HL-60/S4 treated with phorbol 12-myristate 13-acetate at 8.2 ng/mL for 4 days and 3 days (cell line): ENCODE data around the gene FMN2.

ENCODE experiments used
- in situ Hi-C: fragments of 300-500 bp; cut with MboI; formaldehyde crosslinking; loops from 2 replicates; pipeline ENCODE4 v1.15.0; 2022; ENCODE audit warnings: low sequenced_read_pairs

Gene FMN2

DNA sequence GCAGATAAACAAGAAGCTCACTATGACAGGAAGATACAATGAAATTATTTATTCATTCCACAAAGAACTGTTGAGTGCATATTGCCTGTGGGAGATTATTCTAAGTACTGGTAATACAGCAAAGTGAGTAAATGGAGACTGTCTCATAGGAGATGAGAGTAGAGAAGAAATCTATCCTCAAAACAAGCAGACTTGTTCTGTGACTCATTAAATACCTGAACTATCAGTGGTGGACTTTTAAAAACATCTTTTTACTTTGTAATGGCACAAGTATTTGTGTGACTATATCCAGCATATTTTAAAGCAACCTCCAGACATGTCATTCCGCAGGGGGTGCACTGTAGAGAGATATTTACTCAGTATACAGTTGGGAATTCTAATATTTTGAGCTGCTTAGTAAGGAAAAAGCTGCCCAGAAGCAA is 259.2 kb downstream of the FMN2 start:
- in situ Hi-C loops: no loop called here

DNA sequence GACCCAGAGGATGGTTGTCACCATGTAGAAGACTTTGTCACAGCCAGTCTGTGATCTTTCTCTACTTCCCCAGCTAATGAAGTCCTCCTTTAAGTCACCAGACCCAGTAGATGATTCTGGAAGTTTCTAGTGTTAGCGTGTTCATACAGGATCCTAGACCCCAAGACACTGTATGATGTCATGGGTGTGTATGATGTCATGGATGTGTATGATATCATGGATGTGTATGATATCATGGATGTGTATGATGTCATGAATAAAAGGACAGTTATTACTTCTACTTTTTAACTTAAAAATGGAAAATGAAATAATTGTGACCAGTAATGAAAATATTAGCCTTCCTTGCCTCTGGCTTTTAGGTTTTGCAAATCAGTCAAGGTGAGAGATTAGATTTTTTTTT is 260.0 kb downstream of the FMN2 start:
- in situ Hi-C loops: no loop called here

DNA sequence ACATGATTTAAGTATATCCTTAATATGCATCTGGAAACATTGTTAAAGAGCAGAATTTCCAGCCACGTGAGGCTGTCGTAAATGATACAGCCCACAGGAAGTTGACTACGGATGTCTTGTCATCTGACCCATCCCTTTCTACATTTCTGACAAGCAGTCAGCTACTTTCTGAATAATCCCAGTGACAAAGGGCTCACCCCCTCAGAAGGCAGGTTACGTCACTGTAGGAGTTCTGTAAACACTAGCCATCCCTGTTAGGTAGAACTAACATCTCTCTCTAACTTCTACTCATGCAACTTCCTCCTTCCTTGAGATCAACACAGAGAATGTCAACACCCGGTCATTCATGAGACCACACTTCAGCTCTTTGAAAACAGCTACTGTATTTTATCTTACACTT is 261.1 kb downstream of the FMN2 start:
- in situ Hi-C loops: no loop called here

DNA sequence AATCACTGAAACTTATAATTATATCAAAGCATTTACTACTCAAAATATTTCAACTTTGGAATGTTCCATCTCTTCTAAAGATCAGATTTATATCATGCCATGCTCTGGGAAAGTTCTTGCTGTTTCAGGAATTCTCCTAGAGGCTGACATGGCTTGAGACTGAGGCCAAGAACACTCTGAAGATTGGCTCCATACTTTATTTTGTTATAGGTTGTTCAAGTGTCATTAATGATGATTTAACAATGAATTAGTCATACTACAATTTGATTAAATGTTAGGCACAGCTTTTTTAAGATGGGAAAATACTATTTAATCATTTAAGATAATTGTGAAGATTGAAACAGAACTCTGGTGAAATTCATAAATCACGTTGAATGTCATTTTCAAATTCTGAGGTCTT is 264.9 kb downstream of the FMN2 start:
- in situ Hi-C loops: no loop called here

DNA sequence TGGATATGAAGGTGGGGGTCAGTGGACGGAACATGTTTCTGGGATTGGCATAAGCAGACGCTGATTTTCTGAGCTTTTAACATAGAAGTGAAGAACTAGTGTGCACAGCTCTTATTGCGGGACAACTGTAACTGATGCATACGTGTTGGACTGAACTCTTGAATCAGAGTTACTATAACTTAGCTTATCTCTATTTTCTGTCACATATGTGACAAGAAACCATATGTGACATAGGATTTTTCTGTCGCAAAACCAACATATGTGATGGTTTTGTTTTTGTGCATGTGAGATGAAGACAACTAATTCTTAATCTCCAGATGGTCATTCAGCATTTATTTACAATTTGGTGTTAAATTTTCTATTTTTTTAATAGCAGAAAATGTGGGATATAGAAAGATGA is 270.4 kb downstream of the FMN2 start:
- in situ Hi-C loops: no loop called here

DNA sequence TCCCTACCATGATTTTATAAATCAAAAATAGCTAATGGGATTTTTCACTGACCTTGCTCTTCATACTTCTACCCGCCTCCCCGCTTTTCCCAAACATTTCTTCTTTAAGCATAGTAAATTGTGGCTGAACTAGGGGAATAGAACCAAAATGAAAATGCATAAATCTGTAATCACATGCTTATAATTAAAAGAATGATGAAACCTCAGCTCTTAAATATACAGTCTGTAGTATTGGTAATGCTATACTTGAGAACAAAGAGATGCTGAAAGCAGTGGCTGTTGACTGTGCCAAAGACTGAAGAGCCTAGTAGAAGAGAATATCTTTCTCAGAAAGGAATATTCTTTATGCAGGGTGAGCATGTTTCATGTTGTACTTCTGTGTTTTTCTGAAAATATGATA is 271.1 kb downstream of the FMN2 start:
- in situ Hi-C loops: no loop called here

DNA sequence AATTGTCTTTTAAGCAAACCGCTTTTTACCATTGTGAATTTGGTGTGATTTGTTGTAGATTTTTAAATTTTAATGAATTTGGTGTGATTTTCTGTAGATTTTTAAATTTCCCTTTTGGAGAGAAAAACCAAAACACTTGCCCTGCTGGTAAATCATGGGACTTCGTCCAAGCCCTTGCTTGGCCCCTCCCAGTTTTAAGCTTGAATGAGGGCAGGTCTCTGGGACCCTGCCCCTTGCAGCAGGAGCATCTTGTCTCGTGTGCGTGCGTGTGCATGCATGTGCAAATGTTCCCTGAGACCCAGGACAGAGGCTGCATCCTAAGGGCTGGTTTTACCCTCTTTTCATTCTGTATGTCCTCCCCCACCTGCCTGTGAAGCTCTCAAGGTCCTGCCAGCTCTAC is 271.6 kb downstream of the FMN2 start:
- in situ Hi-C loops: no loop called here

DNA sequence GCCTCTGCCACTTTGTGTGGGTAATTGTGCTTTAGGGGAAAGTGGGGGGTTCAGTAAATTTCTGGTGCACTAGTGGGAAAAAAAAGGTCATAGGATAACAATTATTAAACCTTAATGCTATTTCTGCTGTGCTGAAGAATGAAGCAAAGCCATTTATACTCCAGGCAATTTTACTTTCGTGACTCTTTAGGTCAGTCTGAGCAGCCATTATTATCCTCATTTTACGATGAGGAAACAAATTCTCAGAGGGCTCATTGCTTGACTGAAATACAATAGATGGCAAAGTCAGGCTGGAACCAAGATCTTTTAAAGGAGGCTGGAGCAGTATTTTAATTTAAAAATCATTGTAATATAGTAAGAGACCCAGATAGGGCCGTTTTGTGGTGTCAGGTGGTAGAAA is 272.2 kb downstream of the FMN2 start:
- in situ Hi-C loops: no loop called here

DNA sequence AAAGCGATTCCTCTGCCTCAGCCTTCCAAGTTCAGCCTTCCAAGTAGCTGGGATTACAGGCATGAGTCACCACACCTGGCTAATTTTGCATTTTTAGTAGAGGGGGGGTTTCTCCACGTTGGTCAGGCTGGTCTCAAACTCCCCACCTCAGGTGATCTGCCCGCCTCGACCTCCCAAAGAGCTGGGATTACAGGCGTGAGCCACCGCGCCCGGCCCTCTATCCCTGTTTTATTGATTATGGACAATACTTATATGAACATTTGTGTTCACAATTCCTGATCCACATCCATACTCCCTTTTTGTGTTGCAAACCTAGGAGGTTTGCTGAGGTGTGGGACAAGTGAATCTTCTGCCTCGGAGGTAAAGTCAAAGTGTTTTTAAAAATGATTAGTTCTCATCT is 275.0 kb downstream of the FMN2 start:
- in situ Hi-C loops: no loop called here

DNA sequence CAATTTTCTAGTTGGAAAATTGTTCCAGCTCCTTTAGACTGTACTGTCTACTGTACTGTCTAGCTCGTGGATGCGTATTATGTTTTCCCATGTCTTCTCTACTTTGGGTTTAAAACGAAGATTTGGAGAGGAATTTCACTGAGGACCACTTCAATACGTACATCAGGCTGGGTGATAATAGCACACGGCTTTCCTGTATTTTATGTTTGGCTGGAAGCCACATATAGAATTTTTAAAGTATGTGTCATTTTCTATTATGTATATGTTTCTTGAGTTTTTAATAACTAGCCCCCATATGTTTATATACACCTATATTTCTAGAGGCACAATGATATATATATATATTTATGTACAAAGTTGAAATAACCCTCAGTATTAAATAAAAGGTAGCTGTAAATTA is 293.9 kb downstream of the FMN2 start:
- in situ Hi-C loops: no loop called here

DNA sequence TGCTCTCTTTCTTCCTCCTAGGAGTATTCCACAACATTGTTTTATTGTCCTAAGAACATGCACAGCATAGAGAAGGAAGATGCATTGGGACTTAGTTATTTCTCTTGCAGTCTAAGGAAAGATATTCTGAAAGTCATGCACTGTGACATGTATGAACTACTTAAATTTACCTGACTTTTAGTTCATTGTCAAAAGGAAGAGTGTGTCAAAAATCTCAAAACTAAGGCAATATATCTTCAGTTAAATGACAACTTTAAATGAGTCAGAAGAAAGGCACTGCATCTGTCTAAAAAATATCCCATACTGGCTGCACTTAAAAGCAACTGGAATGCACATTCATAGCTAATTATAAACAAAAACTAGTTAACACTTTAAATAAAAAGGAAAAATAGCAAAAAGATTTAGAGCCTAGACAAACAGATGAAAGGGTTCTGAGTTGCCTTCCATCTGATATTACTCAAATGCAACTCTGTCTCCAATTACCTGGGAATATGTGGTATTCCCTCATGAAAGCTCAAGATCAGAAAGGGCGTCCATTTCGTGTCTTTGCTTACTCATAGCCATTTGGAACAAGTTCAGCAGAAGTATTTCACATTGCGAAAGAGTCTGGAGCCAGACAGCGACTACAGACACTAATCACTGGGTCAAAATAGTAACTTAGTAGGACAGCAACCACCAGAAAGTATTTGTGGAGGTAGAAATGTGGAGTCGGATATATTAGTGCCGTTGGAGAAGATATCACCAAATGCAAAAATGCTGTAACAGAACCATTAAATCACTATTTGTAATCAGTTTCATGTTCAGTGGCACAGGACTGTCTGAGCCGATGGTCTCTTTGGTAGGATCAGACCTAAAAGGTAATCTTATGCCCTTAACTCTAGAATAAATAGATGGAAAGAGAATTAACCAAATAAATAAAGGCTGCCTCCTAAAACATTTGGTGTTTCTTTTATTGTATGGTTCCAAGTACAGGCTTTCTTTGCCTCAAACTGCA is 294.6 kb downstream of the FMN2 start:
- in situ Hi-C loops: no loop called here

DNA sequence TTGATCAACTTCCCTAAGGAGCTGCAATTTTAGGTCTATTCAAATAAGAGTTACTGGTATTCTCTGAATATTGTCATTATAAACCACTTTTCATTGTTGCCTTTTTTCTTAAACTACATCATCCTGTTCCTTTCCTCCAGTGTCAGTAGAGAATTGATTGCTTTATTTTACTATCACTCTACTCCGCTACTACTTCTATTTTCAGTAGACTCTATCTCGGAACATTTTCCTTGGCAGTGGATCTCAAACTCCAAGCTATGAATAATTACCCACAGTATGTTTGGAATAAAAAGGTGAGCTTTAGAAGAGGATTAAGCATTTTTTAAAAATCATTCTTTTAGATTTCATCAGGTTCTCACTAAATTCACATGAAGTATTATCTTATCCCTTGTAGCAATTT is 295.4 kb downstream of the FMN2 start:
- in situ Hi-C loops: no loop called here

DNA sequence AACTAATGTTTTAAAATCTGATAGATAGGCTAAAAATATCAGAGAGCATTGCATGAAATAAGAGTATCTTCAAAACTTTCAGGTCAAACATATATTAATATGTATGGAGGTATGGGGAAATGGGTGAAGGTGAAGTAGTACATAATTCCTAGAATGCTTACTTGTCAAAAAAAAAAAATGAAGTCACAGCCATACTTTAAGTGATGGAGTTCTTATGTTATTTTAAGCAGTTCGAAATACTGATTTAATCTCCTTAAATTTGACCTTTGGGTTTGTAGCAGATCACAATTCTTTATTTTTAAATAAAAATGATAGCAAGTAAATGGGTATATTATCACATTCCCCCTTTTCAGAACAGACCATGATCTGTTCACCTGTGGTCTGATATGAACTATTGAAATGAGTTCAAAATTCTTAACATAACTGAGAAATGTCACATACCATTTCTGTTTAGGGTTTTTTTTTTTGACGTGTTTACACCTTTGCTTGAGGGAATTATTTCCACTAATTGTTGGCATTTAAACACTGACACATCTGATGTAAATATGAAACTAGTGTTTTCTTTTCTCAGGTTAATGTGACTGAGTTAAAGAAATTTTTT is 300.1 kb downstream of the FMN2 start:
- in situ Hi-C loops: no loop called here

DNA sequence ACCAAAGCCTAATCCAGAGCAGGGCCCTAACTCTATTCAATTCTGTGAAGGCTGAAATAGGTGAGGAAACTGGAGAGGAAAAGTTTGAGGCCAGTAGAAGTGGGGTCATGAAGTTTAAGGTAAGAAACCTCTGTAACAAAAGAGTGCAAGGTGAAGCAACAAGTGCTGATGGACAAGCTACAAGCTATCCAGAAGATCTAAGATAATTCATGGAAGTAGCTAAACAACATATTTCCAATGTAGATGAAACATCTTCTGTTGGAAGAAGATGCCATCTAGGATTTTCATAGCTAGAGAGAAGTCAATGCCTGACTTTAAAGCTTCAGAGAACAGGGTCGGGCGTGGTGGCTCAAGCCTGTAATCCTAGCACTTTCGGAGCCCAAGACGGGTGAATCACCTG is 302.7 kb downstream of the FMN2 start:
- in situ Hi-C loops: no loop called here

DNA sequence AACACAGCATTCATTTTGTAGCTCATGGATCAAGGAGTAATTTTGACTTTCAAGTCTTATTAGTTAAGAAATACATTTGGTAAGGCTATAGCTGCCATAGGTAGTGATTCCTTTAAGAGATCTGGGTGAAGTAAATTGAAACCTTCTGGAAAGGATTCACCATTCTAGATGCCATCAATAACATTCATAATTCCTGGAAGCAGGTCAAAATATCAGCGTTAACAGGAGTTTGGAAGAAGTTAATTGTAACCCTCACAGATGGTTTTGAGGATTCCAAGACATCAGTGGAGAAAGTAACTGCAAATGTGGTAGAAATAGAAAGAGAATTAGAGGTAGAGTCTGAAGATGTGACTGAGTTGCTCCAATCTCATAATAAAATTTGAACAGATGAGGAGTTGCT is 303.7 kb downstream of the FMN2 start:
- in situ Hi-C loops: no loop called here

DNA sequence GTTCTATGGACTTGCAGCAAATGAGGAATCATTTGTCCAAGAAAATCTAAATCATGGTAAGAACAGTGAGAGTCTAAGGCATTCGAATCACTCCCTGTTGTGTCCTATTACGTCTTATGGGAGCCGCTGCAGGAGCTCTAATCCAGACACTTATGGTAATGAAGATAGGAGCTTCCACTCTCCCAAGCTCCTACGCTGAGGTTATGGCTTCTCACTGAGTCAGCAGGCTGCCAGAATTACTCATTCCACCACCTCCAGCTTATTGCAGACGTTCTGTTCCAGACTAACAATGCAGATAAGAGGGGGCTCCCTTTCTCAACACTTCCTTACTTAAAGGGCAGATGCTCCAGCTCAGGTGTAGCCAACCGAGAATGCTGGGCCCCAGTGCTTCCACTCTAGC is 307.7 kb downstream of the FMN2 start:
- in situ Hi-C loops: no loop called here

DNA sequence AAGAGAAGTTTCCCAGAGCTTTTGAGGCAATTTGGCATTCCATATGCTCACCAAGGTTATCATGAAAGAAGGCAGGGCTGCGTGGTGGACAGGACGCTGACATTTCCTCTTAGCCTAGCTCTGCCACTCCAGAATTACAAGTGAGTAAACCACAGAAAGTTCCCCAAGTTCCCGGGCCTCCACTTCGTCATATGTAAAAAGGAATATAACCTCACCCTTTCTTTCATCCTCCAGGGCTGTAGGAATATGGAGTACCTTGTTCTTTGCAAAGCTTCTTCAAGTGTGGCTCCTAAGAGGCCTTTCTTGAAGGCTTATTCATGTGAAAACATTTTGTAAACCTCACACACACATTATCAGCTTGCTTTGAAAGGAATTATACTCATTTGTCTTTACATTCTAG is 310.0 kb downstream of the FMN2 start:
- in situ Hi-C loops: no loop called here

DNA sequence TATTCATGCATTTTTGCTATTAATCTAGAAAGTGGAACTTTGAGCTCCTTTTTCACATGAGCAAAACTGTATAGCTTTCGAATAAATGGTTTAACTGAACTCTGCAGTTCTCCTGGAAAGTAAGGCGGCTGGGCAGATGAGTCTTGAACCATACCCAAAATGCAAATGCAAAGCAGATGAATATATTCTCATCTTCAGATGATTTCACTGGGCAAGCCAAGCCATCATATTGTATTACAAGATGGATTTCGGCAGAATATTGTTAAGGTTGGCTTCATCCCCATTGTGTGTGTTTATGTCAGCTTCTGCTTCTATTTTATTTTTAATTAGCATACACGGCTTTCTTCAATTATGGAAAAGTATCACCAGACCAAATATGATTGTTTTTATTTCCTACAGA is 310.6 kb downstream of the FMN2 start:
- in situ Hi-C loops: no loop called here

DNA sequence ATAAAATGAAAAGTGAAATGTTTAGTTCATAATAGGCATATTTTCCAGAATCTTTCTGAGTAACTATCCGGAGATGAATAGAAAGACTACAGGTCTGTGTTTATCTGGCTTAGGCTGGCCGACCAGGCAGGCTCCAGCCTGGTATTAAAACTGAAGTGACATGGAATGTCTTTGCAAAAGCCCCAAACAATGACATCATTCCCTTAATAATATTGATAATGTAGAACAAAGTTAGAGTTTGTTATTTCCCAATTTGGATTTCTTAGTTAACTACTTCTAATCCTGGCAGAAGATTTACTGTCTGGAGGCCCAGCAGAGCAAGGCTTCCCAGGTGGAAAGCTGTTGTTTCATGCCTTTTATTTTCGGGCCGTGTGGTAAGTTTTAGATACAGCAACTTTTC is 312.6 kb downstream of the FMN2 start:
- in situ Hi-C loops: no loop called here

DNA sequence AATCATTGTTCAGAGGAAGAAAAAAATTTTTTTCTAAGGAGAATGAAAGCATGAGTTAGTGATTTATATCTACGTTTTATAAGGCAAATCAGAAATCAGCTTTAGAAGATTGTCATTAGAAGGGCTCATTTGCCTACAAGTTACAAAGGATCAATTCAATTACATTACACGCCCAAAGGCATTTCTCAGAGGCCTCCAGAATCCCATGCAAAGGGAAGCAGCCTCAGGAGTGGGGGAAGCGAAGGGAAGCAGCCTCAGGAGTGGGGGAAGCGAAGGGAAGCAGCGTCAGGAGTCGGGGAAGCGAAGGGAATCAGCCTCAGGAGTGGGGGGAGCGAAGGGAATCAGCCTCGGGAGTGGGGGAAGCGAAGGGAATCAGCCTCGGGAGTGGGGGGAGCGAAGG is 314.1 kb downstream of the FMN2 start:
- in situ Hi-C loops: no loop called here

DNA sequence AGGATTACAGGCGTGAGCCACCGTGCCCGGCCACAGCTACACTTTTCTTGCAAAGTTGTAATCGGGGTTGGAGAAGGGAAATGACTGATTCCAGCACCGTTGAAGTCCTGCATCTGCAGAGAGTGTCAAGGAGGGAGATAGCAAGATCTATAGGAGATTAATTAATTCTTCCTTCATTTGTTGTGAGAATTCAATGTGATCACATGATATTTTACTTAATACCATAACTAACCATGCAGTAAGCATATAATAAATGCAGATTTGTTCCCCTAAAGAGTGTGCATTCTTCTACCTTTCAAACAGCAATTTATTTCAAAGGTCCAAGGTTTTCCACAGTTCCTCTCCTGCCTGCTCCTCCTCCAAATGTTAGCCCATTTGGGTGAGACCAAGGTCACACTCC is 315.7 kb downstream of the FMN2 start:
- in situ Hi-C loops: no loop called here

DNA sequence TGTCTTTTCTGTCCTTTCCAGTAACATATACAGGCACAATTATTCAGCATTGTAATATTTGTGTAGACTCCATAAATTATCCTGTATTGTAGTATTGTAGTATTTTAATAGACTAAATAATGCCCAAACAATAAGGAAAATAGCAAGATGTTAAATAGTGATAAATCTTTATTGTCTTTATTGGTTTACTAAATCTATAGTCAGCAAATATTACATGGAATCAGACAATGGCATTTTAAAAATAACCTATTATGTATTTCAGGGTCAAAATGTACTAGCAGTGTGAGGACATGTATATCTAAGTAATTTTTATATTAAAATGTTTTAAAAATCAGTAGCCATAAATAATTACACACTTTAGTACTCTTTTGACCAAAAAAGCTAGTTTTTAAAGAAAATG is 317.9 kb downstream of the FMN2 start:
- in situ Hi-C loops: no loop called here

DNA sequence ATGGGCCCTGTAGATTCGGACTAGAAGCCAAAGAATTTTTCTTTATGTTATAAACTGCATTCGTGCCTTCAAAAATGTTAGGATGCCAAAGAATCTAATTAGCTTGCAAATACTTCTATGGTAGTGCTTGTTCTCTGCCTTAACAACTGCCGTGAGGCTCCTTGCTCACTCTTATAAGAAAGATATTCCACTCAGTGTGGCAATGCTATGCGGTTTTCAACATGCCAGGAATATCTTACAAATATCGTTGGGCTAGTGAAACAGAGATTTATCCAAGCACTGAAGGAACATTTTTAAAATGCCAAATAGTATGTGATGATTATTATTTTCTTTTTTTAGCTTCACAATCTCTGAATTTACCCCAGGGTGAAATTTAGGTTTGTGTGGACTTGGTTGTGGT is 322.0 kb downstream of the FMN2 start:
- in situ Hi-C loops: no loop called here
